Erythroblast (primary cell): ENCODE results near the gene H6PD.

Experiments used
- GATA1 ChIP-seq: IDR thresholded peaks from 2 replicates; pipeline ENCODE4 v1.6.1; 2011; ENCODE audit warnings: low read depth, mild to moderate bottlenecking, control low read depth, low read length, moderate library complexity
- POLR2A ChIP-seq: IDR thresholded peaks from 2 replicates; pipeline ENCODE4 v1.6.1; 2011; ENCODE audit warnings: mild to moderate bottlenecking, low read length

DNA sequence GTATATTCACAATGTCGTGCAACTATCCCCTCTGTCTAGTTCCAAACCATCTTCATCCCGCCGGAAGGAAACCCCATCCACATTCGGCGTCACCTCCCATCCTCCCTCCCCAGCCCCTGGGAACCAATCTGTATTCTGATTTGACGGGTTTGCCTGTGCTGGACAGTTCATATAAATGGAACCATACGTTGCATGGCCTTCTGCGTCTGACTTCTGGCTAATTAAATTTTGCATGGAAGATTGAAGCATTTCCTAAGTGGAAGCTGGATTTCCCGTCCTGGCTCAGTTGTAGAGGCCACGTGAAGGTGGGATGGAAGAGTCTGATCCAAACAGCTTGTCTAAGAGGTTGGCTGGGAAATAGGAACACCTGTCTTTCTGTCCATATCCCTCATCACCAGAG is 72.7 kb downstream of the H6PD start:
- no peak for TF ChIP-seq POLR2A
- no peak for TF ChIP-seq GATA1
